WTC11 (cell line): ENCODE data around the gene GGT6. TPM values are rescaled to one million over a fixed set of nuclear protein-coding genes. Genes with fewer than 3 reads are reported as not detected.

ENCODE experiments used
- ATAC-seq: fragments of 200-7000 bp; cut with Tn5 transposase; 2 replicates; pipeline ENCODE4 v1.10.0; 2021; ENCODE audit warnings: mild to moderate bottlenecking, moderate library complexity
- CTCF ChIA-PET: fragments of 300-600 bp; sonication (Branson Sonifier 250); formaldehyde crosslinking; loops from one replicate; lab custom pipeline; 2021; ENCODE audit warnings: antibody characterized with exemption; lab: Charles Lee
- POLR2A ChIA-PET: fragments of 350-600 bp; sonication (Branson Sonifier 250); formaldehyde crosslinking; loops from one replicate; lab custom pipeline; 2021; ENCODE audit warnings: antibody characterized with exemption; lab: Charles Lee
- DNase-seq: peaks from one replicate; pipeline ENCODE4 v3.0.0; 2021; ENCODE audit warnings: low spot score
- H3K27ac Mint-ChIP-seq: 2 replicates; pipeline ENCODE4 v1.8.0; 2021; ENCODE audit warnings: mixed read lengths
- H3K27me3 Mint-ChIP-seq: 2 replicates; pipeline ENCODE4 v1.8.0; 2021; ENCODE audit warnings: low read depth, mild to moderate bottlenecking, moderate library complexity, mixed read lengths
- H3K36me3 Mint-ChIP-seq: 2 replicates; pipeline ENCODE4 v1.8.0; 2021; ENCODE audit warnings: mixed read lengths
- H3K4me1 Mint-ChIP-seq: 2 replicates; pipeline ENCODE4 v1.8.0; 2022; ENCODE audit warnings: mixed read lengths
- H3K4me3 Mint-ChIP-seq: 2 replicates; pipeline ENCODE4 v1.8.0; 2021; ENCODE audit warnings: mild to moderate bottlenecking, moderate library complexity, mixed read lengths
- H3K9me3 Mint-ChIP-seq: 2 replicates; pipeline ENCODE4 v1.8.0; 2021; ENCODE audit warnings: mixed read lengths
- CREM ChIP-seq: sonication (generic); formaldehyde crosslinking; IDR thresholded peaks from 2 replicates; pipeline ENCODE4 v1.8.1; 2022; ENCODE audit warnings: mild to moderate bottlenecking, missing genetic modification reagents, moderate library complexity
- ESRRA ChIP-seq: sonication (generic); formaldehyde crosslinking; IDR thresholded peaks from 2 replicates; pipeline ENCODE4 v1.8.1; 2022; ENCODE audit warnings: mild to moderate bottlenecking, missing genetic modification reagents, borderline replicate concordance
- NFATC4 ChIP-seq: fragments of 250-450 bp; sonication (Bioruptor Pico); IDR thresholded peaks from 2 replicates; pipeline ENCODE4 v1.9.0; 2021; ENCODE audit warnings: mild to moderate bottlenecking
- NFYB ChIP-seq: sonication (generic); formaldehyde crosslinking; conservative IDR thresholded peaks from 2 replicates; pipeline ENCODE4 v1.8.0; 2022; ENCODE audit warnings: low read depth, missing genetic modification reagents
- SMAD4 ChIP-seq: sonication (generic); formaldehyde crosslinking; IDR thresholded peaks from 2 replicates; pipeline ENCODE4 v1.8.0; 2022; ENCODE audit warnings: mild to moderate bottlenecking, missing genetic modification reagents
- SOX15 ChIP-seq: fragments of 250-450 bp; sonication (Bioruptor Pico); IDR thresholded peaks from 2 replicates; pipeline ENCODE4 v1.9.0; 2021; ENCODE audit warnings: mild to moderate bottlenecking
- SP1 ChIP-seq: sonication (generic); formaldehyde crosslinking; conservative IDR thresholded peaks from 2 replicates; pipeline ENCODE4 v1.8.1; 2022; ENCODE audit warnings: missing genetic modification reagents
- ZNF138 ChIP-seq: sonication (generic); formaldehyde crosslinking; conservative IDR thresholded peaks from 2 replicates; pipeline ENCODE4 v1.8.1; 2022; ENCODE audit warnings: mild to moderate bottlenecking, moderate library complexity, missing genetic modification reagents
- ZNF219 ChIP-seq: sonication (generic); formaldehyde crosslinking; IDR thresholded peaks from 2 replicates; pipeline ENCODE4 v1.8.0; 2023; ENCODE audit warnings: missing genetic modification reagents, mild to moderate bottlenecking, borderline replicate concordance
- ZNF317 ChIP-seq: sonication (generic); formaldehyde crosslinking; IDR thresholded peaks from 2 replicates; pipeline ENCODE4 v1.8.1; 2023; ENCODE audit warnings: low read depth, mild to moderate bottlenecking, moderate library complexity, missing genetic modification reagents, borderline replicate concordance
- ZNF396 ChIP-seq: fragments of 250-450 bp; sonication (Bioruptor Pico); IDR thresholded peaks from 2 replicates; pipeline ENCODE4 v1.8.0; 2021; ENCODE audit warnings: mild to moderate bottlenecking, moderate library complexity, borderline replicate concordance
- ZNF423 ChIP-seq: fragments of 250-450 bp; sonication (Bioruptor Pico); IDR thresholded peaks from 2 replicates; pipeline ENCODE4 v2.1.2; 2022; ENCODE audit warnings: mild to moderate bottlenecking, moderate library complexity
- ZNF671 ChIP-seq: fragments of 250-450 bp; sonication (Bioruptor Pico); IDR thresholded peaks from 2 replicates; pipeline ENCODE4 v1.8.0; 2021; ENCODE audit warnings: mild to moderate bottlenecking
- total RNA-seq: library from RNA; stranded (reverse); gene quantifications from 3 replicates; pipeline ENCODE4 v1.2.3, GENCODE V29; 2021
- TF ChIP-seq, protein P1 (sequence below): sonication (generic); formaldehyde crosslinking; IDR thresholded peaks from 2 replicates; pipeline ENCODE4 v1.8.0; 2022; ENCODE audit warnings: mild to moderate bottlenecking, missing genetic modification reagents
- TF ChIP-seq, protein P2 (sequence below): sonication (generic); formaldehyde crosslinking; IDR thresholded peaks from 2 replicates; pipeline ENCODE4 v1.8.1; 2022; ENCODE audit warnings: mild to moderate bottlenecking, missing genetic modification reagents, moderate library complexity, borderline replicate concordance
- TF ChIP-seq, protein P3 (sequence below): sonication (generic); formaldehyde crosslinking; IDR thresholded peaks from 2 replicates; pipeline ENCODE4 v1.8.0; 2023; ENCODE audit warnings: missing genetic modification reagents, mild to moderate bottlenecking, borderline replicate concordance
- TF ChIP-seq, protein P4 (sequence below): fragments of 250-450 bp; sonication (Bioruptor Pico); IDR thresholded peaks from 2 replicates; pipeline ENCODE4 v1.8.0; 2021; ENCODE audit warnings: mild to moderate bottlenecking
- TF ChIP-seq, protein P5 (sequence below): fragments of 250-450 bp; sonication (Bioruptor Pico); IDR thresholded peaks from 2 replicates; pipeline ENCODE4 v1.9.0; 2021; ENCODE audit warnings: mild to moderate bottlenecking
- TF ChIP-seq, protein P6 (sequence below): sonication (generic); formaldehyde crosslinking; conservative IDR thresholded peaks from 2 replicates; pipeline ENCODE4 v1.8.1; 2023; ENCODE audit warnings: mild to moderate bottlenecking, low read depth, missing genetic modification reagents, moderate library complexity
- TF ChIP-seq, protein P7 (sequence below): sonication (generic); formaldehyde crosslinking; IDR thresholded peaks from 2 replicates; pipeline ENCODE4 v1.8.1; 2022; ENCODE audit warnings: low read depth, missing genetic modification reagents, borderline replicate concordance

Gene GGT6
- total RNA-seq, 1 experiment from 2014 or later, result 0.07 TPM

DNA sequence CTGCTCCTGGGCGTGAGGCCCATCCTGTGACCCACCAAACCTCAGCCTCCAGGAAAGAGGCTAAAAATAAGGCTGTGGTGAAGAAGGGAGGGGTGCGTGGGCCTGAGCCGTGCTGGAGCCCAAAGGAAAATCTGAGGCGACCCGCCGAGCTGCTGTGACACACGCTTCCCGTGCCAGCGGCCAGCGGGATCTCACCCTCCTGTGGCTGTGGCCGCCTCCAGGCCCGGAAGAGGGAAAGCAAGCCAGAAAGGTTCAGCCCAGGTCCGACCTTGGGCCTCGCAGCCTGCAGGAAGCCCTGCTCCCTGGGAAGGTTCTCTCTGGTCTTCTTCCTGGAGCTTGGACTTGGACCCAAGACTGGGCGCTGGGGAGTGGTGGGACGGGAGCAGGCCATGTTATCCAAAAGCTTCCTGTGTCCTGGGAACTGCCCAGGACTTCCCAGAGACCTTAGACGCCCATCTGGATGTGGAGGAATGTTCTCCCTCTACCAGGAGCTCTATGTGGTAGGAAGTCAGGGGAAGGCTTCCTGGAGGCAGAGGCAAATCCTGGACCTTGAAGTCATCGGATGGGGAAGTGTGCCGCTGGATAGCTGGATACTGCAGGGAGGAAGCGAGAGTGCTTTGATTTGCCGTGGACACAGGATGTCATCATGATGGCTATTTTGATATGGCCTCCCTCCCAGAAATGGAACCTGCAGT, 50.3 kb downstream of the GGT6 start:
- Mint-ChIP-seq H3K9me3 (no peaks in the 10 kb centered on the region), H3K4me3 (no peak overlapping the region), H3K27ac (no peak overlapping the region), H3K36me3 (no peaks in the 10 kb centered on the region), H3K4me1 (peaks cover 7% of the 10 kb centered on the region), H3K27me3 (peaks cover 13% of the 10 kb centered on the region)
- ATAC-seq (no peak), DNase-seq (no peak)
- no peak for TF ChIP-seq CREM (CRISPR knock-in tag)
- TF ChIP-seq, protein P1, sequence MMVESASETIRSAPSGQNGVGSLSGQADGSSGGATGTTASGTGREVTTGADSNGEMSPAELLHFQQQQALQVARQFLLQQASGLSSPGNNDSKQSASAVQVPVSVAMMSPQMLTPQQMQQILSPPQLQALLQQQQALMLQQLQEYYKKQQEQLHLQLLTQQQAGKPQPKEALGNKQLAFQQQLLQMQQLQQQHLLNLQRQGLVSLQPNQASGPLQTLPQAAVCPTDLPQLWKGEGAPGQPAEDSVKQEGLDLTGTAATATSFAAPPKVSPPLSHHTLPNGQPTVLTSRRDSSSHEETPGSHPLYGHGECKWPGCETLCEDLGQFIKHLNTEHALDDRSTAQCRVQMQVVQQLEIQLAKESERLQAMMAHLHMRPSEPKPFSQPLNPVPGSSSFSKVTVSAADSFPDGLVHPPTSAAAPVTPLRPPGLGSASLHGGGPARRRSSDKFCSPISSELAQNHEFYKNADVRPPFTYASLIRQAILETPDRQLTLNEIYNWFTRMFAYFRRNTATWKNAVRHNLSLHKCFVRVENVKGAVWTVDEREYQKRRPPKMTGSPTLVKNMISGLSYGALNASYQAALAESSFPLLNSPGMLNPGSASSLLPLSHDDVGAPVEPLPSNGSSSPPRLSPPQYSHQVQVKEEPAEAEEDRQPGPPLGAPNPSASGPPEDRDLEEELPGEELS, result no peak
- TF ChIP-seq ZNF219 (CRISPR knock-in tag), result no peak
- TF ChIP-seq, protein P2, sequence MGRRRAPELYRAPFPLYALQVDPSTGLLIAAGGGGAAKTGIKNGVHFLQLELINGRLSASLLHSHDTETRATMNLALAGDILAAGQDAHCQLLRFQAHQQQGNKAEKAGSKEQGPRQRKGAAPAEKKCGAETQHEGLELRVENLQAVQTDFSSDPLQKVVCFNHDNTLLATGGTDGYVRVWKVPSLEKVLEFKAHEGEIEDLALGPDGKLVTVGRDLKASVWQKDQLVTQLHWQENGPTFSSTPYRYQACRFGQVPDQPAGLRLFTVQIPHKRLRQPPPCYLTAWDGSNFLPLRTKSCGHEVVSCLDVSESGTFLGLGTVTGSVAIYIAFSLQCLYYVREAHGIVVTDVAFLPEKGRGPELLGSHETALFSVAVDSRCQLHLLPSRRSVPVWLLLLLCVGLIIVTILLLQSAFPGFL (CRISPR knock-in tag), result no peak
- no peak for TF ChIP-seq NFYB (CRISPR knock-in tag)
- no peak for TF ChIP-seq NFATC4 (CRISPR knock-in tag)
- TF ChIP-seq, protein P3, sequence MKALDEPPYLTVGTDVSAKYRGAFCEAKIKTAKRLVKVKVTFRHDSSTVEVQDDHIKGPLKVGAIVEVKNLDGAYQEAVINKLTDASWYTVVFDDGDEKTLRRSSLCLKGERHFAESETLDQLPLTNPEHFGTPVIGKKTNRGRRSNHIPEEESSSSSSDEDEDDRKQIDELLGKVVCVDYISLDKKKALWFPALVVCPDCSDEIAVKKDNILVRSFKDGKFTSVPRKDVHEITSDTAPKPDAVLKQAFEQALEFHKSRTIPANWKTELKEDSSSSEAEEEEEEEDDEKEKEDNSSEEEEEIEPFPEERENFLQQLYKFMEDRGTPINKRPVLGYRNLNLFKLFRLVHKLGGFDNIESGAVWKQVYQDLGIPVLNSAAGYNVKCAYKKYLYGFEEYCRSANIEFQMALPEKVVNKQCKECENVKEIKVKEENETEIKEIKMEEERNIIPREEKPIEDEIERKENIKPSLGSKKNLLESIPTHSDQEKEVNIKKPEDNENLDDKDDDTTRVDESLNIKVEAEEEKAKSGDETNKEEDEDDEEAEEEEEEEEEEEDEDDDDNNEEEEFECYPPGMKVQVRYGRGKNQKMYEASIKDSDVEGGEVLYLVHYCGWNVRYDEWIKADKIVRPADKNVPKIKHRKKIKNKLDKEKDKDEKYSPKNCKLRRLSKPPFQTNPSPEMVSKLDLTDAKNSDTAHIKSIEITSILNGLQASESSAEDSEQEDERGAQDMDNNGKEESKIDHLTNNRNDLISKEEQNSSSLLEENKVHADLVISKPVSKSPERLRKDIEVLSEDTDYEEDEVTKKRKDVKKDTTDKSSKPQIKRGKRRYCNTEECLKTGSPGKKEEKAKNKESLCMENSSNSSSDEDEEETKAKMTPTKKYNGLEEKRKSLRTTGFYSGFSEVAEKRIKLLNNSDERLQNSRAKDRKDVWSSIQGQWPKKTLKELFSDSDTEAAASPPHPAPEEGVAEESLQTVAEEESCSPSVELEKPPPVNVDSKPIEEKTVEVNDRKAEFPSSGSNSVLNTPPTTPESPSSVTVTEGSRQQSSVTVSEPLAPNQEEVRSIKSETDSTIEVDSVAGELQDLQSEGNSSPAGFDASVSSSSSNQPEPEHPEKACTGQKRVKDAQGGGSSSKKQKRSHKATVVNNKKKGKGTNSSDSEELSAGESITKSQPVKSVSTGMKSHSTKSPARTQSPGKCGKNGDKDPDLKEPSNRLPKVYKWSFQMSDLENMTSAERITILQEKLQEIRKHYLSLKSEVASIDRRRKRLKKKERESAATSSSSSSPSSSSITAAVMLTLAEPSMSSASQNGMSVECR (CRISPR knock-in tag), result no peak
- no peak for TF ChIP-seq ZNF671 (CRISPR knock-in tag)
- TF ChIP-seq, protein P4, sequence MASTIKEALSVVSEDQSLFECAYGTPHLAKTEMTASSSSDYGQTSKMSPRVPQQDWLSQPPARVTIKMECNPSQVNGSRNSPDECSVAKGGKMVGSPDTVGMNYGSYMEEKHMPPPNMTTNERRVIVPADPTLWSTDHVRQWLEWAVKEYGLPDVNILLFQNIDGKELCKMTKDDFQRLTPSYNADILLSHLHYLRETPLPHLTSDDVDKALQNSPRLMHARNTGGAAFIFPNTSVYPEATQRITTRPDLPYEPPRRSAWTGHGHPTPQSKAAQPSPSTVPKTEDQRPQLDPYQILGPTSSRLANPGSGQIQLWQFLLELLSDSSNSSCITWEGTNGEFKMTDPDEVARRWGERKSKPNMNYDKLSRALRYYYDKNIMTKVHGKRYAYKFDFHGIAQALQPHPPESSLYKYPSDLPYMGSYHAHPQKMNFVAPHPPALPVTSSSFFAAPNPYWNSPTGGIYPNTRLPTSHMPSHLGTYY, result no peak
- TF ChIP-seq SMAD4 (CRISPR knock-in tag), result no peak
- no peak for TF ChIP-seq ESRRA
- TF ChIP-seq ZNF317 (CRISPR knock-in tag), result no peak
- no peak for TF ChIP-seq ZNF423 (CRISPR knock-in tag)
- TF ChIP-seq ZNF396 (CRISPR knock-in tag), result no peak
- TF ChIP-seq, protein P5, sequence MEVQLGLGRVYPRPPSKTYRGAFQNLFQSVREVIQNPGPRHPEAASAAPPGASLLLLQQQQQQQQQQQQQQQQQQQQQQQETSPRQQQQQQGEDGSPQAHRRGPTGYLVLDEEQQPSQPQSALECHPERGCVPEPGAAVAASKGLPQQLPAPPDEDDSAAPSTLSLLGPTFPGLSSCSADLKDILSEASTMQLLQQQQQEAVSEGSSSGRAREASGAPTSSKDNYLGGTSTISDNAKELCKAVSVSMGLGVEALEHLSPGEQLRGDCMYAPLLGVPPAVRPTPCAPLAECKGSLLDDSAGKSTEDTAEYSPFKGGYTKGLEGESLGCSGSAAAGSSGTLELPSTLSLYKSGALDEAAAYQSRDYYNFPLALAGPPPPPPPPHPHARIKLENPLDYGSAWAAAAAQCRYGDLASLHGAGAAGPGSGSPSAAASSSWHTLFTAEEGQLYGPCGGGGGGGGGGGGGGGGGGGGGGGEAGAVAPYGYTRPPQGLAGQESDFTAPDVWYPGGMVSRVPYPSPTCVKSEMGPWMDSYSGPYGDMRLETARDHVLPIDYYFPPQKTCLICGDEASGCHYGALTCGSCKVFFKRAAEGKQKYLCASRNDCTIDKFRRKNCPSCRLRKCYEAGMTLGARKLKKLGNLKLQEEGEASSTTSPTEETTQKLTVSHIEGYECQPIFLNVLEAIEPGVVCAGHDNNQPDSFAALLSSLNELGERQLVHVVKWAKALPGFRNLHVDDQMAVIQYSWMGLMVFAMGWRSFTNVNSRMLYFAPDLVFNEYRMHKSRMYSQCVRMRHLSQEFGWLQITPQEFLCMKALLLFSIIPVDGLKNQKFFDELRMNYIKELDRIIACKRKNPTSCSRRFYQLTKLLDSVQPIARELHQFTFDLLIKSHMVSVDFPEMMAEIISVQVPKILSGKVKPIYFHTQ (CRISPR knock-in tag), result no peak
- no peak for TF ChIP-seq ZNF138 (CRISPR knock-in tag)
- TF ChIP-seq, protein P6, sequence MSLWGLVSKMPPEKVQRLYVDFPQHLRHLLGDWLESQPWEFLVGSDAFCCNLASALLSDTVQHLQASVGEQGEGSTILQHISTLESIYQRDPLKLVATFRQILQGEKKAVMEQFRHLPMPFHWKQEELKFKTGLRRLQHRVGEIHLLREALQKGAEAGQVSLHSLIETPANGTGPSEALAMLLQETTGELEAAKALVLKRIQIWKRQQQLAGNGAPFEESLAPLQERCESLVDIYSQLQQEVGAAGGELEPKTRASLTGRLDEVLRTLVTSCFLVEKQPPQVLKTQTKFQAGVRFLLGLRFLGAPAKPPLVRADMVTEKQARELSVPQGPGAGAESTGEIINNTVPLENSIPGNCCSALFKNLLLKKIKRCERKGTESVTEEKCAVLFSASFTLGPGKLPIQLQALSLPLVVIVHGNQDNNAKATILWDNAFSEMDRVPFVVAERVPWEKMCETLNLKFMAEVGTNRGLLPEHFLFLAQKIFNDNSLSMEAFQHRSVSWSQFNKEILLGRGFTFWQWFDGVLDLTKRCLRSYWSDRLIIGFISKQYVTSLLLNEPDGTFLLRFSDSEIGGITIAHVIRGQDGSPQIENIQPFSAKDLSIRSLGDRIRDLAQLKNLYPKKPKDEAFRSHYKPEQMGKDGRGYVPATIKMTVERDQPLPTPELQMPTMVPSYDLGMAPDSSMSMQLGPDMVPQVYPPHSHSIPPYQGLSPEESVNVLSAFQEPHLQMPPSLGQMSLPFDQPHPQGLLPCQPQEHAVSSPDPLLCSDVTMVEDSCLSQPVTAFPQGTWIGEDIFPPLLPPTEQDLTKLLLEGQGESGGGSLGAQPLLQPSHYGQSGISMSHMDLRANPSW (CRISPR knock-in tag), result no peak
- no peak for TF ChIP-seq SOX15
- TF ChIP-seq, protein P7, sequence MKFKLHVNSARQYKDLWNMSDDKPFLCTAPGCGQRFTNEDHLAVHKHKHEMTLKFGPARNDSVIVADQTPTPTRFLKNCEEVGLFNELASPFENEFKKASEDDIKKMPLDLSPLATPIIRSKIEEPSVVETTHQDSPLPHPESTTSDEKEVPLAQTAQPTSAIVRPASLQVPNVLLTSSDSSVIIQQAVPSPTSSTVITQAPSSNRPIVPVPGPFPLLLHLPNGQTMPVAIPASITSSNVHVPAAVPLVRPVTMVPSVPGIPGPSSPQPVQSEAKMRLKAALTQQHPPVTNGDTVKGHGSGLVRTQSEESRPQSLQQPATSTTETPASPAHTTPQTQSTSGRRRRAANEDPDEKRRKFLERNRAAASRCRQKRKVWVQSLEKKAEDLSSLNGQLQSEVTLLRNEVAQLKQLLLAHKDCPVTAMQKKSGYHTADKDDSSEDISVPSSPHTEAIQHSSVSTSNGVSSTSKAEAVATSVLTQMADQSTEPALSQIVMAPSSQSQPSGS (CRISPR knock-in tag), result no peak
- no peak for TF ChIP-seq SP1 (CRISPR knock-in tag)
- ChIA-PET CTCF (interaction anchor here (0.6 to 1.8 kb wide), 2 partner anchors 10 to 89 kb away, joined by 5 read pairs; no protein-coding TSS in a partner anchor), POLR2A (no interaction called here)
